HG02970 (cell line): Measurements from ENCODE around the gene LRRN4CL.
A peak's percentile ranks its signal among the peaks of the same experiment; 100 is the strongest.

Experiments used
- ATAC-seq: cut with Tn5 transposase; IDR thresholded peaks from one replicate; pipeline ENCODE4 v1.9.1; 2021; ENCODE audit warnings: mild to moderate bottlenecking, moderate library complexity, moderate number of reproducible peaks; ENCODE audit not compliant: unreplicated experiment, low FRiP score

The LRRN4CL gene

DNA sequence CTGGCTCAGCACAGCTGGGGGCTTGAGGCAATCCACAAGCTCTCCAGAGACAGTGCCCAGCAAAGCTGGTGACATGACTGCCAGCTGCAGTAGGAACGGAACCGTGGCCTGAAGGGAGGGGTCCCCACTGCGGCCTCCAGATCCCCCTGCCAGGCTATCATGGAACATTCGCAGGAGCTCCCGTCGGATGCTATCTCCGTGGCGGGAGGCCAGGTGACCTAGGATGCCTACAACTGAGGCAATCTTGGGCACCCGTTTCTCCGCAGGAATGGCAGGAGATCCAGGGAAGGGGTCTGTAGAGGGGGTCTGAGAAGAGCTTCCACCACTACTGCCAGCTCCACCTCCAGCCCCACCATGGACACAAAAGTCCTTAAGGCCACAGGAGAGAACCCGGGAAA lies 40.4 kb downstream of the LRRN4CL start:
- no peak for ATAC-seq

DNA sequence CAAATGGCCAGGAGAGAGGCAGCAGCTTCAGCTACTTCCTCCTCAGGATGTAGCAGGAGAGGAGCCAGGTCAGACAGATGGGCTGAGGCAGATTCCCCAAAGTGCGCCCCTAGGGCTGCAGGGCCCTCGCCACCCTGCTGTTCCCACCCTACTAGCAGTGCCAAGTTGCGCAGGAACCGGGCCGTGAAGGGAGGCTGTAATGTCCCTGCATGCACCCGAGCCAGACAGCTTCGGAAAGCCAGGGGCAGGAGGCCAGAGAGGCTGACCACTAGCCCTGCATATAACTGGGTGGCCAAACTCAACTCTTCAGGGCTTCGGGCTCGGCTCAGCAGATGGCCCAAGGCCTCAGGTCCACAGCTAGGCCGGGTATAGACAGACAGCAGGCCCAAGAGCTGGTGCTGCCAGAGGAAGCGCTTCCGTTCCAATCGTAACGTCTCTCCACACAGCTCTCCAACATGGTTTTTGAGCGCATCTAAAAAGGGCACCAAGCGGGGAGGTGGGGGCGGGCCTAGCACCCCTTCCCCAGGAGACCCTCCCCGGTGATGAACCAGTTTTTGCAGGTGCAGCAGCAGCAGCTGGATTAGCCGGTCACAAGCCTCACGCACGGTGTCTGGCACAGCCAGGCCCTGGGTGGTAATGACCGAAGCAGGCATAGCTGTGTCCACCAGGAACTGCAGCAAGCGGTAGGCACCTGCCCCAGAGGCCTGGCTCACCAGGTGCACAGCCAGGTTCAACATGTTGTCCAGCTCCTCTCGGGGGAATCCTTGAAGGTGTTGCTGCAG lies 41.0 kb downstream of the LRRN4CL start:
- ATAC-seq, result no peak

DNA sequence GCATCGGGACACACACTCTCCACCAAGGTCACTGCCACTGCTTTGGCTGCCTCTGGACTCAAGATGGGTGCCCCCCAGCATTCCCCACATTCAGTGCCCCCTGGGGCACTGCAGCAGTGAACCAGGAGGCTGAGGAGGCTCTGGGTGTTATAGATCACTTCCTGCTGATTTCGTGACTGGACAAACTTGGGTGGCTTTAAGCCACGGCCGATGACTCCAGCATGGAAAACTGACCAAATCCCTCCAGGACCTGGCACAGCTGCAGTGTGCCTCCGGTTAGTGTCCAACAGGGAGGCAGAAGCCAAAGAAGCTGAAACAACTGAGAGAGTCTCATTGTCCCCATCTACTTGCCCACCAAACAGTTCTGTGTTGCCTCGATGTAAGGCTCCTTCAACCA lies 41.7 kb downstream of the LRRN4CL start:
- ATAC-seq, result no peak

DNA sequence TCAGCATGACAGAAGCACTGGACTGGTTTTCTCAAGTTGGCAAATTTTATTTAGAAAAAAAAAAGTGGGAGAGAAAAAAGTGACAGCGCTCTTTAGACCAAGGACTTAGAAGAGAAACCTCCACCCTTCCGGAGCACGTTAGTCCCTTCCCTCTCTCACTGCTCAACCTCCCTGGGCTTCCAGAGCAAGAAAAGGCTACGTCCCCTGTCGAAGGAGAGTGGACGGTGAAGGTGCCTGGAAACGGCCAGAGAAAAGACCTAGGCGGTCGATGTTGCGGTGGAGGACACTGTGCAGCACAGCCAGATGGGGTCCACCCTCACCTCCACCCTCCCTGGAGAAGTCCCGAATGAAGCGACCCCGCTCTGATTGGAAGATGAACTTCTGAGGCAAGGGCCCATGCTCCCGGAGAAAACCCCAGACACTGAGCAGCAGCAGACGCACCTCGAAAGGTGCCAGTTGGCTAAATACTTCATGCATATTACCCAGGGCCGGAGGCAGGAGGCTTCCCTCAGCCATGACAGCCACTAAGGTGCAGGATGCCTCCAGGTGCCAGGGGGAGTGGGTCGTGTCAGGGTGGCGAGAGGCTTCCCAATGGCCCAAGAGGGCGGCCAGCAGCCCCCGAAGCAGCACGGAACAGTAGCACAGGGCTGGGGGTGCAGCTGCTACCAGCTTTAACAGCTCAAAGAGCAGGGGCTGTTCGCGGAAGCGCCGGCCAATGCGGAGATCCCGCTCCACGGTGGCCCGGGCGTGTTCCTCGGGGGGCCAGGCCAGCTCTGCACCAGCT lies 42.3 kb downstream of the LRRN4CL start:
- ATAC-seq, result no peak

- peak; percentile 82 for ATAC-seq
Measured at GRCh38 chr11:62645946-62646824, 43.1 kb downstream of the LRRN4CL start, which contains the start of gene GANAB. Gene GANAB, minus strand, starts transcription at chr11:62646613. Its CDS starts 14 bp downstream, at chr11:62646599.

DNA sequence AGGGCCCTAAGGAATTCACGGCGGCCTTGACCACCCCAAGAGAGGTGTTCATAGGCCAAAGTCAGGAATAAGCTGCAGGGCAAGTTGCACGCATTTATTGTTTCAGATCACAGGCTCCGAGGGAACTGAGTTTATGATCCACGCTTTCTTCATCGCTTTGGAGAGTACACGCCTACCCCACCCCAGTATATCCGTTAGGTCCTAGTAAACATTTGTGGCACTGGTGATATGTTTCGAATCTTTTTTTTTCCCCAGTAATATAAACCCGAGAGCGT lies 43.7 kb downstream of the LRRN4CL start:
- peak; percentile 2 for ATAC-seq

- ATAC-seq, result no peak
Measured at GRCh38 chr11:62644220-62644619, 45.1 kb downstream of the LRRN4CL start.
